Measurements from ENCODE around the gene SPIN3. TPM values are rescaled to one million over a fixed set of nuclear protein-coding genes. Genes with fewer than 3 reads are reported as not detected.
"Not testable (repeated sequence)": the region's sequence is repeated elsewhere in the genome, so short reads cannot be mapped to it uniquely, and the experiment has no call there.

SPIN3 gene
- 5.5 and 7.8 TPM in 2 replicates for total RNA-seq

- no peak for TF ChIP-seq CTCF (IDR thresholded peaks at IDR 0.05; ENCODE audit: insufficient read depth, low read depth, low read length)
- DNase-seq (ENCODE audit: low read depth), result peak; percentile 66
- peak within 1 kb of the TSS; percentile 77 for H3K4me3 ChIP-seq (ENCODE audit: low read depth, low read length)
These were observed at the start of gene SPIN3 for GRCh38 chrX:56995271-56995994. SPIN3 (minus strand) TSS chrX:56995541; CDS start chrX:56994947, 594 bp downstream.

GRCh38 chrX:57044245-57044644 lies 48.9 kb upstream of the SPIN3 start:
- TF ChIP-seq CTCF (IDR thresholded peaks at IDR 0.05; ENCODE audit: insufficient read depth, low read depth, low read length), result no peak
- no peak for DNase-seq (ENCODE audit: low read depth)
- H3K4me3 ChIP-seq (ENCODE audit: low read depth, low read length), result no peak overlapping the region

GRCh38 chrX:57037265-57037664 lies 41.9 kb upstream of the SPIN3 start:
- not testable (repeated sequence) for H3K4me3 ChIP-seq (ENCODE audit: low read depth, low read length); DNase-seq (ENCODE audit: low read depth)

- no peak for TF ChIP-seq CTCF (IDR thresholded peaks at IDR 0.05; ENCODE audit: insufficient read depth, low read depth, low read length)
- DNase-seq (ENCODE audit: low read depth), result peak; percentile 1
- H3K4me3 ChIP-seq (ENCODE audit: low read depth, low read length), result peak overlapping the region; percentile 77
These were observed 718 bp downstream of the SPIN3 start for GRCh38 chrX:56994375-56995270.

GRCh38 chrX:56987741-56988140 lies 7.6 kb downstream of the SPIN3 start:
- no peak for TF ChIP-seq CTCF (IDR thresholded peaks at IDR 0.05; ENCODE audit: insufficient read depth, low read depth, low read length)
- no peak for DNase-seq (ENCODE audit: low read depth)
- H3K4me3 ChIP-seq (ENCODE audit: low read depth, low read length), result no peak overlapping the region

GRCh38 chrX:56986138-56986537 lies 9.2 kb downstream of the SPIN3 start:
- no peak overlapping the region for H3K4me3 ChIP-seq (ENCODE audit: low read depth, low read length)
- DNase-seq (ENCODE audit: low read depth), result no peak
- no peak for TF ChIP-seq CTCF (IDR thresholded peaks at IDR 0.05; ENCODE audit: insufficient read depth, low read depth, low read length)

- TF ChIP-seq CTCF (IDR thresholded peaks at IDR 0.05; ENCODE audit: insufficient read depth, low read depth, low read length), result peak; percentile 74
- no peak overlapping the region for H3K4me3 ChIP-seq (ENCODE audit: low read depth, low read length)
- peak; percentile 48 for DNase-seq (ENCODE audit: low read depth)
These were observed 17.2 kb downstream of the SPIN3 start for GRCh38 chrX:56978172-56978571.
